IPS DF 6.9 (cell line): Measurements from ENCODE around the gene STX10.

Experiments
- DNase-seq: peaks from one replicate; pipeline ENCODE4 v3.0.0-alpha.2; 2013; ENCODE audit warnings: low read depth, low spot score
- H3K27ac ChIP-seq: one replicate; pipeline ENCODE4 v1.5.1; 2013; ENCODE audit warnings: low read length, control low read depth
- H3K27me3 ChIP-seq: 2 replicates; pipeline ENCODE4 v1.6.1; 2013; ENCODE audit warnings: mild to moderate bottlenecking, low read length; ENCODE audit not compliant: control insufficient read depth, insufficient read depth
- H3K36me3 ChIP-seq: 2 replicates; pipeline ENCODE4 v1.6.1; 2013; ENCODE audit warnings: low read length; ENCODE audit not compliant: control insufficient read depth, insufficient read depth
- H3K4me1 ChIP-seq: 2 replicates; pipeline ENCODE4 v1.6.1; 2013; ENCODE audit warnings: low read length; ENCODE audit not compliant: control insufficient read depth, insufficient read depth
- H3K4me3 ChIP-seq: 2 replicates; pipeline ENCODE4 v1.5.1; 2013; ENCODE audit warnings: mild to moderate bottlenecking, low read length
- H3K9me3 ChIP-seq: 2 replicates; pipeline ENCODE4 v1.6.1; 2013; ENCODE audit warnings: low read length, inconsistent platforms; ENCODE audit not compliant: control insufficient read depth, insufficient read depth
- WGBS: extraction: QIAGEN DNeasy Blood & Tissue Kit; methylation state at CpG from one replicate; pipeline ENCODE4 v1.1.7; 2013; ENCODE audit warnings: mixed read lengths, missing lambda C conversion rate; ENCODE audit not compliant: insufficient read length, insufficient coverage; 5-methylcytosine and 5-hydroxymethylcytosine counted together

STX10 gene

DNA sequence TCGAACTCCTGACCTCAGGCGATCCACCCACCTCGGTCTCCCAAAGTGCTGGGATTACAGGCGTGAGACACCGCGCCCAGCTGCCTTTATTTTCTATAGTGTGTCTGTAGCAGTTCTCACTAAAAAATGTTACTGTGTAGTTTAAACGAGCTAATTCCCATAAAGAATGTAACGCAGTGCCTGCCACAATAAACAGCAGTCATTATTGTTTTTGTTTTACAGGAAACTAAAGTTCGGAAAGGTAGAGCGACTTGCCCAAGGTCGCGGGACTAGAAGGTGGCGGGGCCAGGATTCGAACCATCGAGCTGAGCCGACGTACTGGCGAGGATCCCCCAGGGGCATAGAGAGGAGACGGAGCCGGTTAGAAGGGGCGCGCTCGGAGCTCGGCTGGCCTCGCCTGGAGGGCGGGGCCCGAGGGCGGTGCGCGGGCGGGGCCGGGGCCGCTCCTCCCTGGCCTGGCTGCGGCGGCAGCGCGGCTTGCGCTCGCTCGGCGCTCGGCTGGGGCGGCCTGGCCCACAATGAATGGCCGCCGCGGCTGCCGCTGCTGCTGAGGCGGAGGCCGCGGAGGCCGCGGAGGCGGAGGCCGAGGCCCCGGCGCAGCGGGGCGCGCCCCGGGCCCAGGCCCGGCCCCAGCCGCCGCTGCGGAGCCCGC lies 32.3 kb downstream of the STX10 start, which contains the start of gene NACC1:
TSS of gene NACC1 (plus strand) at position 493 of the 652 bp plus-strand sequence. CDS start 16,944 bp downstream, outside the sequence.
- Histone ChIP-seq H3K4me1 (peaks cover 12% of the 10 kb centered on the region), H3K4me3 (peak within 1 kb of the TSS; percentile 86), H3K27me3 (no peaks in the 10 kb centered on the region), H3K27ac (no peak within 1 kb of the TSS), H3K36me3 (peaks cover 3% of the 10 kb centered on the region; the same call in 1 of the 2 replicates), H3K9me3 (no peaks in the 10 kb centered on the region)
- no CpG with 5 or more reads among the region's 65 CpGs for WGBS
- no peak for DNase-seq

- peaks cover 8% of the 10 kb centered on the region for H3K36me3 ChIP-seq
- peaks cover 12% of the 10 kb centered on the region for H3K4me1 ChIP-seq
- peak overlapping the region; percentile 86; the same call in 1 of the 2 replicates for H3K4me3 ChIP-seq
- H3K9me3 ChIP-seq, result no peaks in the 10 kb centered on the region
- no peaks in the 10 kb centered on the region for H3K27me3 ChIP-seq
- H3K27ac ChIP-seq, result no peak overlapping the region
- no peak for DNase-seq
- no CpG with 5 or more reads among the region's 20 CpGs for WGBS
Observed at GRCh38 chr19:13117176-13117771, 32.9 kb downstream of the STX10 start.

- Histone ChIP-seq H3K9me3 (no peaks in the 10 kb centered on the region), H3K27me3 (no peaks in the 10 kb centered on the region), H3K36me3 (peaks cover 8% of the 10 kb centered on the region), H3K4me3 (peak within 1 kb of the TSS; percentile 86), H3K27ac (no peak within 1 kb of the TSS), H3K4me1 (peaks cover 12% of the 10 kb centered on the region)
- no CpG with 5 or more reads among the region's 51 CpGs for WGBS
- DNase-seq, result peak; percentile 87
Observed at GRCh38 chr19:13116282-13117175, 33.6 kb downstream of the STX10 start, which contains the start of gene TRMT1. TSS of gene TRMT1 (minus strand) at chr19:13116740. CDS start at chr19:13116399, 341 bp downstream.

DNA sequence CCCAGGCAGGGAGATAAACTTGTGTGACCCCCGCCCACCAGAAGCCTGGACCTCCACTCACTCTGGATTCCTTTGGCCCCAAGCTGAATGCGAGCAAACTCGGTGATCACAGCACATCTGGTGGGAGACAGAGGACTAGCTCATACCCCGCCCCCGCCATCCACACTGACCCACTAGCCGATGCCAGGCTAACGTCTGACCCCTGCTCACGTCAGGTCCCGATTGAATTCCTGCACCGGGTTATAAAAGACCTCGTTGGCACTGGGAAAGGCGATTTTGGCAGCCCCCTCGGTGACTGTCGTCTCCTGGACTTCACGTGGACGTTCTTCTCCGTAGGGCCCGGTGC lies 34.3 kb downstream of the STX10 start:
- peak overlapping the region; percentile 86 for H3K4me3 ChIP-seq
- no peaks in the 10 kb centered on the region for H3K9me3 ChIP-seq
- peaks cover 8% of the 10 kb centered on the region for H3K36me3 ChIP-seq
- peaks cover 12% of the 10 kb centered on the region for H3K4me1 ChIP-seq
- WGBS, result no CpG with 5 or more reads among the region's 18 CpGs
- no peak overlapping the region for H3K27ac ChIP-seq
- no peaks in the 10 kb centered on the region for H3K27me3 ChIP-seq
- DNase-seq, result no peak

DNA sequence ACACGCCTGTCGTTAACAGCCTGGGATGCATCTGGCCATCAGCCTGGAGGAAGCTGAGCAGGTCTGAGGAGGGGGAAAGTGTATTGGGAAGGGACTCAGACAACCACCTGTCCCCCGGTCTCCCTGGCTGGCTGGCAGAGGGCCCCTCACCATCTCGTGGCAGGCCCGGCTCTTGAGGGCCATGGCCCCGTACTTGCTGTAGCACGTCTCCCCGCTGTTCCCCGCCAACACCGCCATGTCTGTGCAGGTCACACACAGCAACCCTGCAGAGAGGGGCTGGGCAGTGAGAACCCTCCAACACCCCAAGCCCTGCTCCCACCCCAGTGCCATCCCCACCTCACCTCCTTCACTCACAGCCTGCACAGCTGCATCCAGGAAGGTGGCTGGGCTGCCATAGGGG lies 37.6 kb downstream of the STX10 start:
- no peak overlapping the region for H3K4me3 ChIP-seq
- no CpG with 5 or more reads among the region's 10 CpGs for WGBS
- no peak for DNase-seq
- H3K27me3 ChIP-seq, result no peaks in the 10 kb centered on the region
- peaks cover 19% of the 10 kb centered on the region for H3K36me3 ChIP-seq
- no peak overlapping the region for H3K27ac ChIP-seq
- no peaks in the 10 kb centered on the region for H3K9me3 ChIP-seq
- H3K4me1 ChIP-seq, result no peaks in the 10 kb centered on the region

- WGBS, result no CpG with 5 or more reads among the region's 15 CpGs
- no peaks in the 10 kb centered on the region for H3K4me1 ChIP-seq
- peaks cover 22% of the 10 kb centered on the region for H3K36me3 ChIP-seq
Observed at GRCh38 chr19:13110099-13110610, 40.0 kb downstream of the STX10 start.

DNA sequence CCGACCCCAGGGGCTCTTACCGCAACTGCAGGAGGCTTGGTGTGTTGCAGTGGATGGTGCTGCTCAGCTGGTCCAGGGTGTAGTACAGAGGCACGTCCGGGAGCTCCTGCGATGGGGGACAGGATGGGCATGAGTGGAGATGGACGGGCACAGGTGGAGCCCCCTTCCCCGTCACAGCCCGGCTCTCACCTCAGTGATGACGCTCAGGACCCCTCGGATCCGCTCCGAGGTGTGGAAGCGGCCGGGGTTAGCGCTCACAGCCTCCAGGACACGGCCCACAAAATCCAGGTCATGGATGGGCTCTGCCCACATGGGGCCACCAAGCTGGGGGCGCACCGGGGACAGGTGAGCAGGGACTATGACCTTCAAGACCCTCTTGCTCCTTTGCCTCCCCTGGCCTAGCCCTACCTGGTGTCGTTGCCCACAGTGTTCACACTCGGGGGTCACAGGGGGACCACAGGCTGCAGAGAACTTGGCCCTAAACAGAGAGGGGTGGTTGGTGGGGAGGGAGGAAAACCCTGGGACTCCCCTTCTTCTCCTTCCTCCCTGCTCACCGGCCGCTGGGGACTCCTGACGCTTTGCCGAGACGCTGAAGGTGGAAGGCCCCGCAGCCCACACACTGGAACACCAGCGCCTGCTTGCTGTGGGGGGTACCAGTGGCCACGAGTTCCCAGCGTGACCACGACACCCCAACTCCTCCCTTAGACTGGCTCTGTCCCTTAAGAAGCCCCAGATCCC lies 40.6 kb downstream of the STX10 start:
- H3K27me3 ChIP-seq, result no peaks in the 10 kb centered on the region
- H3K27ac ChIP-seq, result no peak overlapping the region
- no CpG with 5 or more reads among the region's 30 CpGs for WGBS
- H3K4me3 ChIP-seq, result no peak overlapping the region; the same call in 1 of the 2 replicates
- no peak for DNase-seq
- no peaks in the 10 kb centered on the region for H3K9me3 ChIP-seq
- no peaks in the 10 kb centered on the region for H3K4me1 ChIP-seq
- peaks cover 22% of the 10 kb centered on the region for H3K36me3 ChIP-seq

More at GRCh38 chr19:13110099-13110610, 40.0 kb downstream of the STX10 start:
- Histone ChIP-seq H3K4me3 (no peak overlapping the region), H3K27ac (no peak overlapping the region), H3K9me3 (no peaks in the 10 kb centered on the region), H3K27me3 (no peaks in the 10 kb centered on the region)
- no peak for DNase-seq

- Histone ChIP-seq H3K27ac (no peak overlapping the region), H3K9me3 (no peaks in the 10 kb centered on the region), H3K4me3 (no peak overlapping the region), H3K36me3 (peaks cover 15% of the 10 kb centered on the region), H3K4me1 (peaks cover 4% of the 10 kb centered on the region; the same call in 1 of the 2 replicates), H3K27me3 (peaks cover 7% of the 10 kb centered on the region)
- no CpG with 5 or more reads among the region's 29 CpGs for WGBS
- DNase-seq, result no peak
Observed at GRCh38 chr19:13104848-13105711, 45.1 kb downstream of the STX10 start.

DNA sequence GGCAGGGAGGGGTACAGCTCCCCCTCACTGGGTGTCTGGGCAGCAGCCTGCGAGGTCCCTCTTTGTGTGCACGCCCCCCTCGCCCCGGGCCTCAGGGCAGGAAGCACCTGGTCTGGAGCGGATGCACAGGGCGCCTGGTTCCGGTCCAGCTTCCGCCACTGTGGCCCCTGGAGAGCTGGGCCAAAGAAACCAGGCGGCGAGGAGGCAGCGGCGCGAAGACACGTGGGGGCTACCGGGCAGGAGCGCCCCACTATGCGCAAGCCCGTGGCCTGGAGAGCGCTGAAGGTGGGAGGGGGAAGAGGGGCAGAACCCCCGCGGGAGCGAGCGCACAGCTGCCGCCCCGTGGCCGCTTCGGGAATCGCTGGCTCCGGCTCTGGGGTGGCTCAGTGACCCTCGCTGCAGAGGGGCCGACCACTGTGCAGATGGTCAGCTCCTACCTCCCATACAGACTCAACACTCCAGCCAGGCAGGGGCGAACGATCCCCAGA lies 45.8 kb downstream of the STX10 start:
- no CpG with 5 or more reads among the region's 33 CpGs for WGBS
- Histone ChIP-seq H3K36me3 (peaks cover 8% of the 10 kb centered on the region), H3K4me1 (peaks cover 4% of the 10 kb centered on the region; the same call in 1 of the 2 replicates), H3K27me3 (peaks cover 14% of the 10 kb centered on the region), H3K4me3 (no peak overlapping the region), H3K27ac (no peak overlapping the region), H3K9me3 (no peaks in the 10 kb centered on the region)
- DNase-seq, result no peak
